ENCODE results near the gene ATP8B4.

Gene ATP8B4

DNA sequence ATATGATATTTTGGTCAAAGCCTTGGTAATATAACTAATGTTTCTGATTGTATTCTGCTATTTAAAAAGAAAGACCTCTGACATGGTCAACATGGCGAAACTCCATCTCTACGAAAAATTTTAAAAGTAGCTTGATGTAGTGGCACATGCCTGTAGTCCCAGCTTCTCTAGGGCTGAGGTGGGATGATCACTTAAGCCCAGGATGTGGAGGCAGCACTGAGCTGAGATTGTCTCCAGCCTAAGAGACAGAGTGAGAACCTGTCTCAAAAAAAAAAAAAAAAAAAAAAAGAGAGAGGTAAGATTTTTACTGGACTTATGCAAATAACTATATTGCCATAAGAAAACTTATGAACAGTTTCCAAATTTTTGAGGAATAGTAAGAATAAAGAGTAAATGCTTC is 32.4 kb upstream of the ATP8B4 start:
- H3K4me1 ChIP-seq (ENCODE audit: control insufficient read depth in 2 of 2, insufficient read depth in 2 of 2, low read length in 2 of 2): peaks cover 0 to 5% of the 10 kb centered on the region in 2 donors
- no peak overlapping the region for H3K27ac ChIP-seq (ENCODE audit: low read depth in 2 of 2, low read length in 2 of 2)
- H3K4me3 ChIP-seq (ENCODE audit: low read length in 2 of 2): no peak overlapping the region
- H3K9ac ChIP-seq (ENCODE audit: low read depth in 1 of 2, low read length in 2 of 2): no peak overlapping the region
- no peaks in the 10 kb centered on the region for H3K9me3 ChIP-seq (ENCODE audit: control insufficient read depth in 2 of 2, low read length in 2 of 2)
- H3K27me3 ChIP-seq (ENCODE audit: control insufficient read depth in 2 of 2, insufficient read depth in 2 of 2, low read length in 2 of 2): no peaks in the 10 kb centered on the region
- H3K36me3 ChIP-seq (ENCODE audit: control insufficient read depth in 2 of 2, insufficient read depth in 2 of 2, low read length in 2 of 2): no peaks in the 10 kb centered on the region

DNA sequence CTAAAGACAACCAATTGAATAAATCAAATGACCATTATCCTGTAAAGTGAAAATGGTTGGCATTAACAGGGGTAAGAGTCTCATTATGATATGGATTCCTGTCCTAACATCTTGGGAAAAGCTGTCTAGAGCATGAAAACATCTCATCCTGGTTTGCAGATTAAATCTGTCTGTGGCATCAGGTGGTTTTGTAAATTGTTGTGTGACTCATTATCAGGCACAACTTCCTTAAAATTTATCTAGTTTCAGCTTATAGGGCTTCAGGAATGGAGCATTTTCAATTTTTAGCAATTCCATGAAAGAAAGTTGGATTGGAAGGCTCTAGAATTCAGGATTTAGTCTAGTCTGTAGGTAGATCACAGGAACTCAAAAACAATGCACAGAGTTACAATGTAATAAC is 31.8 kb upstream of the ATP8B4 start:
- Histone ChIP-seq H3K9me3 (ENCODE audit: control insufficient read depth in 2 of 2, low read length in 2 of 2) (no peaks in the 10 kb centered on the region), H3K4me1 (ENCODE audit: control insufficient read depth in 2 of 2, insufficient read depth in 2 of 2, low read length in 2 of 2) (peaks cover 0 to 5% of the 10 kb centered on the region in 2 donors), H3K27me3 (ENCODE audit: control insufficient read depth in 2 of 2, insufficient read depth in 2 of 2, low read length in 2 of 2) (no peaks in the 10 kb centered on the region), H3K36me3 (ENCODE audit: control insufficient read depth in 2 of 2, insufficient read depth in 2 of 2, low read length in 2 of 2) (no peaks in the 10 kb centered on the region), H3K4me3 (ENCODE audit: low read length in 2 of 2) (no peak overlapping the region), H3K9ac (ENCODE audit: low read depth in 1 of 2, low read length in 2 of 2) (no peak overlapping the region), H3K27ac (ENCODE audit: low read depth in 2 of 2, low read length in 2 of 2) (no peak overlapping the region)

DNA sequence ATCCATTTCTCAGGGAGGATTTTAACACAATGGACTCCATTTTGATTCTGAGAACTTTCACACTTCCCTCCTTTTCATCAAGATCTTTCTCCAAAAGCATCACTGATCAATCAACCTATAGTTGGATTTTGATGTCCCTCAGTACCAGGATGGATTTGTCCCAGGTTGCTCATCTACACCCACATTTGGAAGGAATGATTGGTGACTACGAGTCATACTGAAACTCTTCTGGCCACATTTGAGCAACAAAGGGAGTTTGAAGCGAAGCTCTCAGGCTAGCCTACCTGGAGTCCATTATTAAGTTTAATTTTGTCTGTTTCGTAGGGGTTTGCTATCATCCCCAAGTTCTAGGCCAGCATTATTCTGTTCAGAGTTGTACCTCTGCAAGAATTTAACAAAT is 31.3 kb upstream of the ATP8B4 start:
- Histone ChIP-seq H3K27me3 (ENCODE audit: control insufficient read depth in 2 of 2, insufficient read depth in 2 of 2, low read length in 2 of 2) (no peaks in the 10 kb centered on the region), H3K9ac (ENCODE audit: low read depth in 1 of 2, low read length in 2 of 2) (no peak overlapping the region), H3K4me1 (ENCODE audit: control insufficient read depth in 2 of 2, insufficient read depth in 2 of 2, low read length in 2 of 2) (peaks cover 0 to 8% of the 10 kb centered on the region in 2 donors), H3K4me3 (ENCODE audit: low read length in 2 of 2) (no peak overlapping the region), H3K36me3 (ENCODE audit: control insufficient read depth in 2 of 2, insufficient read depth in 2 of 2, low read length in 2 of 2) (no peaks in the 10 kb centered on the region), H3K27ac (ENCODE audit: low read depth in 2 of 2, low read length in 2 of 2) (no peak overlapping the region), H3K9me3 (ENCODE audit: control insufficient read depth in 2 of 2, low read length in 2 of 2) (no peaks in the 10 kb centered on the region)

DNA sequence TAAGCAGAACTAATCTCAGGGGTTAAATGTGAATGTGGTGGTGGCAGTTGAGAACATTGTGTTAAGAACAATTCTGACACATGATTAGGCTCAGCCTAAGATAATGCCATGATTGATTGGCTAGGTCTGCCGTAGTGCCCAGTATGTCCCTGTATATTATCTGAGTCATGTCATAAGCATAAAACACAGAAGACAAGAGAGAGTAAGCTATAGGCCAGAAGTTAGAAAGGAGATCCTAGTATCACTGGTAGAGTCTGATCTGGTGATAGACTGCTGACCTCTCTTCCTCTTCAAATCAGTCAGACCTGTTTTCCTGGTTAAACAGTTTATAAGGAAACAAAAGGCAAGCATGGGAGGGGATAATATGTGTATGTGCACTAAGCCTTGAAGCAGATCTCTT is 30.1 kb upstream of the ATP8B4 start:
- Histone ChIP-seq H3K9me3 (ENCODE audit: control insufficient read depth in 2 of 2, low read length in 2 of 2) (no peaks in the 10 kb centered on the region), H3K27me3 (ENCODE audit: control insufficient read depth in 2 of 2, insufficient read depth in 2 of 2, low read length in 2 of 2) (no peaks in the 10 kb centered on the region), H3K27ac (ENCODE audit: low read depth in 2 of 2, low read length in 2 of 2) (peak overlapping the region; percentile 27 to 32)

DNA sequence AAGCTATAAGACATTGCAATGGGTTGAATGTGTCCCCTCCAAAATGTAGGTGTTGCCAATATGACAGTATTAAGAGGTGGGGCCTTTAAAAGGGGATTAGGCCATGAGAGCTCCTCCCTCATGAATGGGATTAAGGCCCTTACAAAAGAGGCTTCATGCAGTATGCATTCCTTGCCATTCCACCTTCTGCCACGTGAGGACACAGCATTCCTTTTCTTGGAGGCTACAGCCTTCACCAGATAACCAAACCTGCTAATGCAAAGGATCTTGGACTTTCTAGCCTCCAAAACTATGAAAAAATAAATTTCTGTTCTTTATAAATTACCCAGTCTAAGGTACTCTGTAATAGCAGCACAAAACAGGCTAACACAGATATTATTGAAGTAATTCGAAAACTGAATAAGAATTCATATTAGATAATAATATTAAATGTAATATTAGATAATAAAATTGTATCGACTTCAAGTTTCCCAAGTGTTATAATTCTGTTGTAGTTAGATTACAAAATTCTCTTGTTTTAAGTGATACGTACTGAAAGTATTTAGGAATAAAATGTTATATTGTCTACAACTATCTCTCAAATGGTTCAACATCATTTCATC is 29.4 kb upstream of the ATP8B4 start:
- no peaks in the 10 kb centered on the region for H3K9me3 ChIP-seq (ENCODE audit: control insufficient read depth in 2 of 2, low read length in 2 of 2)

More for the DNA sequence above, 30.1 kb upstream of the ATP8B4 start:
- no peak overlapping the region for H3K4me3 ChIP-seq (ENCODE audit: low read length in 2 of 2)
- H3K9ac ChIP-seq (ENCODE audit: low read depth in 1 of 2, low read length in 2 of 2): no peak overlapping the region
- no peaks in the 10 kb centered on the region for H3K36me3 ChIP-seq (ENCODE audit: control insufficient read depth in 2 of 2, insufficient read depth in 2 of 2, low read length in 2 of 2)
- H3K4me1 ChIP-seq (ENCODE audit: control insufficient read depth in 2 of 2, insufficient read depth in 2 of 2, low read length in 2 of 2): peaks cover 0 to 10% of the 10 kb centered on the region in 2 donors

GRCh38 chr15:50146632-50147031 is 27.6 kb upstream of the ATP8B4 start:
- Histone ChIP-seq H3K9ac (ENCODE audit: low read depth in 1 of 2, low read length in 2 of 2) (no peak overlapping the region), H3K4me3 (ENCODE audit: low read length in 2 of 2) (no peak overlapping the region), H3K27ac (ENCODE audit: low read depth in 2 of 2, low read length in 2 of 2) (no peak overlapping the region), H3K9me3 (ENCODE audit: control insufficient read depth in 2 of 2, low read length in 2 of 2) (no peaks in the 10 kb centered on the region), H3K4me1 (ENCODE audit: control insufficient read depth in 2 of 2, insufficient read depth in 2 of 2, low read length in 2 of 2) (peaks cover 0 to 10% of the 10 kb centered on the region in 2 donors), H3K27me3 (ENCODE audit: control insufficient read depth in 2 of 2, insufficient read depth in 2 of 2, low read length in 2 of 2) (no peaks in the 10 kb centered on the region), H3K36me3 (ENCODE audit: control insufficient read depth in 2 of 2, insufficient read depth in 2 of 2, low read length in 2 of 2) (no peaks in the 10 kb centered on the region)

More for the DNA sequence above, 29.4 kb upstream of the ATP8B4 start:
- no peak overlapping the region for H3K9ac ChIP-seq (ENCODE audit: low read depth in 1 of 2, low read length in 2 of 2)
- no peak overlapping the region for H3K4me3 ChIP-seq (ENCODE audit: low read length in 2 of 2)
- no peak overlapping the region for H3K27ac ChIP-seq (ENCODE audit: low read depth in 2 of 2, low read length in 2 of 2)
- no peaks in the 10 kb centered on the region for H3K27me3 ChIP-seq (ENCODE audit: control insufficient read depth in 2 of 2, insufficient read depth in 2 of 2, low read length in 2 of 2)
- peaks cover 0 to 10% of the 10 kb centered on the region in 2 donors for H3K4me1 ChIP-seq (ENCODE audit: control insufficient read depth in 2 of 2, insufficient read depth in 2 of 2, low read length in 2 of 2)
- no peaks in the 10 kb centered on the region for H3K36me3 ChIP-seq (ENCODE audit: control insufficient read depth in 2 of 2, insufficient read depth in 2 of 2, low read length in 2 of 2)

DNA sequence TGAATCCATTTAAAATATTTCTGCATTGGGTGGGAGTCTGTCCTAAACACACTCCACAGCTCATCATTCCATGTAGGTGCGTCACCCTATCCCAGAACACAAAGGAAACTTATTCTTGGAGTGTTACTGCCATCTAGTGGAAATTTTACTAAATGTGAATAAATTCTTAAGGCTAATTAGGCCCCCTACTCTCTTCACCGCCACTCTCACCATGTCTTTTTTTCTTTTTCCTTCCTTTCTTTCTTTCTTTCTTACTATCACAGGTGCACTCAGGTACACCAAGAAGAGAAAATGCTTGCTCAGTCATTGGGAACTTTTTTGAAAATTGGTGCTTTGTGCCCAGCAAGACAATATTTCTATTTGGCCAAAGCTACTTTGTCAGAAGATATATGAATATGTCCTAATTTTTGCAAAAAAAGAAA is 26.4 kb upstream of the ATP8B4 start:
- H3K4me1 ChIP-seq (ENCODE audit: control insufficient read depth in 2 of 2, insufficient read depth in 2 of 2, low read length in 2 of 2): peaks cover 0 to 10% of the 10 kb centered on the region in 2 donors
- no peak overlapping the region for H3K9ac ChIP-seq (ENCODE audit: low read depth in 1 of 2, low read length in 2 of 2)
- H3K9me3 ChIP-seq (ENCODE audit: control insufficient read depth in 2 of 2, low read length in 2 of 2): no peaks in the 10 kb centered on the region
- H3K27ac ChIP-seq (ENCODE audit: low read depth in 2 of 2, low read length in 2 of 2): no peak overlapping the region
- no peak overlapping the region for H3K4me3 ChIP-seq (ENCODE audit: low read length in 2 of 2)
- H3K36me3 ChIP-seq (ENCODE audit: control insufficient read depth in 2 of 2, insufficient read depth in 2 of 2, low read length in 2 of 2): no peaks in the 10 kb centered on the region
- H3K27me3 ChIP-seq (ENCODE audit: control insufficient read depth in 2 of 2, insufficient read depth in 2 of 2, low read length in 2 of 2): no peaks in the 10 kb centered on the region

- H3K27ac ChIP-seq (ENCODE audit: low read depth in 2 of 2, low read length in 2 of 2): no peak overlapping the region
- H3K9ac ChIP-seq (ENCODE audit: low read depth in 1 of 2, low read length in 2 of 2): no peak overlapping the region
- no peaks in the 10 kb centered on the region for H3K36me3 ChIP-seq (ENCODE audit: control insufficient read depth in 2 of 2, insufficient read depth in 2 of 2, low read length in 2 of 2)
- H3K4me3 ChIP-seq (ENCODE audit: low read length in 2 of 2): no peak overlapping the region
- peaks cover 0 to 10% of the 10 kb centered on the region in 2 donors for H3K4me1 ChIP-seq (ENCODE audit: control insufficient read depth in 2 of 2, insufficient read depth in 2 of 2, low read length in 2 of 2)
- H3K27me3 ChIP-seq (ENCODE audit: control insufficient read depth in 2 of 2, insufficient read depth in 2 of 2, low read length in 2 of 2): no peaks in the 10 kb centered on the region
- H3K9me3 ChIP-seq (ENCODE audit: control insufficient read depth in 2 of 2, low read length in 2 of 2): no peaks in the 10 kb centered on the region
These were observed 25.5 kb upstream of the ATP8B4 start for GRCh38 chr15:50144341-50145120.

DNA sequence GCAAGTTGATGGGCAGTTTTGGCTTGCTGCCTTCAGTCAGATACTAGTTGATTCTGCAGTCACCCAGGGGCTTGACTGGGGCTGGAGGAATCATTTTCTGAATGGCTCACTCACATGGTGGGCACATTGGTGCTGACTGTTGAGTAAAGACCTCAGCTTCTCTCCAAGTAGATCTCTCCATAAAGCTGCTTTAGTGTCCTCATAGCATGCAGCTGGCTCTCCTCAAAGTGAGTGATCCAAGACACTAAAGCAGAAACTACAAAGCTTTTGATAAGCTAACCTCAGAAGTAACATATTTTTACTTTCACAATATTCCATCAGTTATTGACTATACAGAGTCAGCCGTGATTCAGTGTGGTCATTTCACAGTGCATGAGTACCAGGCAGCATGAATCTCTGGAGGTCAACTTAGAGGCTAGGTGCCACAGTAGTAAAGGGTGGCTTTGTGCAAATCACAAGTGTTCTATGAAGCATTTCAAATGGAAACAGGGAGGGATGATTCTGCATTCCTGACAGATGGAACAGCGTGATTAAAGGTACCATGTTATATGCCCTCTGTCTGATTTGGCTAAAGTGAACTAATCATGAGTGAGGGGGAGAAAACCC is 24.3 kb upstream of the ATP8B4 start:
- no peaks in the 10 kb centered on the region for H3K36me3 ChIP-seq (ENCODE audit: control insufficient read depth in 2 of 2, insufficient read depth in 2 of 2, low read length in 2 of 2)
- peaks cover 0 to 5% of the 10 kb centered on the region in 2 donors for H3K4me1 ChIP-seq (ENCODE audit: control insufficient read depth in 2 of 2, insufficient read depth in 2 of 2, low read length in 2 of 2)
- no peak overlapping the region for H3K27ac ChIP-seq (ENCODE audit: low read depth in 2 of 2, low read length in 2 of 2)
- H3K27me3 ChIP-seq (ENCODE audit: control insufficient read depth in 2 of 2, insufficient read depth in 2 of 2, low read length in 2 of 2): no peaks in the 10 kb centered on the region
- H3K9ac ChIP-seq (ENCODE audit: low read depth in 1 of 2, low read length in 2 of 2): no peak overlapping the region
- no peak overlapping the region for H3K4me3 ChIP-seq (ENCODE audit: low read length in 2 of 2)
- H3K9me3 ChIP-seq (ENCODE audit: control insufficient read depth in 2 of 2, low read length in 2 of 2): no peaks in the 10 kb centered on the region

DNA sequence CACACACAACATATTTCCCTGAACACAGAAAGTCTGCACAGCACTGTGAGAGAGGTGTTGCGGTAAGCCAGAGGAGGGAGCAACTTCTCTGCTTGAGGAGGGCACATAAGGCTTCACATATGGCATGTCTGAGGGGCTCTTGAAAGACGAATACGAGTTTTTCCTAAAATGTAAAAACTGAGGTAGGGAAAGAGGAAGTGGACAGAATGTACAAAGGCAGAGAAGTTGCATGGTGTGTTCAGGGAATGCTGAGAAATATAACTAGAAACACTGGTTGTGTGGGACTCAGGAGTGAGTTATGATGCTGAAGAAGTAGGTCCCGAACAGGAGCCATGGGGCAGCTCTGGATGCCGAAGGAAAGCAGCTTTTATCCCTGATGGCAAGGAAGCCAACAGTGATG is 22.8 kb upstream of the ATP8B4 start:
- Histone ChIP-seq H3K36me3 (ENCODE audit: control insufficient read depth in 2 of 2, insufficient read depth in 2 of 2, low read length in 2 of 2) (no peaks in the 10 kb centered on the region), H3K27me3 (ENCODE audit: control insufficient read depth in 2 of 2, insufficient read depth in 2 of 2, low read length in 2 of 2) (no peaks in the 10 kb centered on the region), H3K4me3 (ENCODE audit: low read length in 2 of 2) (no peak overlapping the region), H3K9ac (ENCODE audit: low read depth in 1 of 2, low read length in 2 of 2) (no peak overlapping the region), H3K4me1 (ENCODE audit: control insufficient read depth in 2 of 2, insufficient read depth in 2 of 2, low read length in 2 of 2) (peaks cover 0 to 5% of the 10 kb centered on the region in 2 donors), H3K9me3 (ENCODE audit: control insufficient read depth in 2 of 2, low read length in 2 of 2) (no peaks in the 10 kb centered on the region), H3K27ac (ENCODE audit: low read depth in 2 of 2, low read length in 2 of 2) (no peak overlapping the region)
